H9 (cell line): ENCODE measurements around the gene TSPAN4. TPM values are rescaled to one million over a fixed set of nuclear protein-coding genes. Genes with fewer than 3 reads are reported as not detected.

Experiments
- DNase-seq: peaks from one replicate; pipeline ENCODE4 v3.0.0-alpha.2; 2017
- H2AFZ ChIP-seq: one replicate; pipeline ENCODE4 v1.6.1; 2013; ENCODE audit warnings: mild to moderate bottlenecking, low read length, control low read depth, moderate library complexity
- H2AK5ac ChIP-seq: 2 replicates; pipeline ENCODE4 v1.6.1; 2013; ENCODE audit warnings: low read length, control low read depth, mixed read lengths; ENCODE audit not compliant: insufficient read length
- H2BK120ac ChIP-seq: one replicate; pipeline ENCODE4 v1.6.1; 2013; ENCODE audit warnings: low read depth, mild to moderate bottlenecking, low read length, control low read depth, inconsistent platforms; ENCODE audit not compliant: poor library complexity, severe bottlenecking
- H2BK12ac ChIP-seq: 2 replicates; pipeline ENCODE4 v1.6.1; 2013; ENCODE audit warnings: low read length, control low read depth, mixed read lengths, low read depth; ENCODE audit not compliant: insufficient read length
- H2BK15ac ChIP-seq: 2 replicates; pipeline ENCODE4 v1.6.1; 2013; ENCODE audit warnings: low read depth, low read length, control low read depth
- H2BK20ac ChIP-seq: one replicate; pipeline ENCODE4 v1.6.1; 2013; ENCODE audit warnings: low read depth, mild to moderate bottlenecking, low read length, control low read depth, inconsistent platforms; ENCODE audit not compliant: poor library complexity, severe bottlenecking
- H2BK5ac ChIP-seq: 2 replicates; pipeline ENCODE4 v1.6.1; 2013; ENCODE audit warnings: low read length, control low read depth, mixed read lengths; ENCODE audit not compliant: insufficient read length
- H3K14ac ChIP-seq: 2 replicates; pipeline ENCODE4 v1.6.1; 2013; ENCODE audit warnings: low read length, control low read depth; ENCODE audit not compliant: insufficient read depth
- H3K18ac ChIP-seq: 2 replicates; pipeline ENCODE4 v1.6.1; 2013; ENCODE audit warnings: low read depth, mild to moderate bottlenecking, mixed read lengths, low read length, control low read depth; ENCODE audit not compliant: insufficient read length
- H3K23ac ChIP-seq: 2 replicates; pipeline ENCODE4 v1.6.1; 2013; ENCODE audit warnings: low read length, control low read depth, mixed read lengths, low read depth; ENCODE audit not compliant: insufficient read length
- H3K23me2 ChIP-seq: 2 replicates; pipeline ENCODE4 v1.6.1; 2013; ENCODE audit warnings: low read depth, mild to moderate bottlenecking, mixed read lengths, low read length, control low read depth; ENCODE audit not compliant: insufficient read length, poor library complexity, severe bottlenecking
- H3K27ac ChIP-seq: 2 replicates; pipeline ENCODE4 v1.5.1; 2013; ENCODE audit warnings: low read length, control low read depth, mixed read lengths, low read depth; ENCODE audit not compliant: insufficient read length
- H3K27me3 ChIP-seq: 2 replicates; pipeline ENCODE4 v1.6.1; 2013; ENCODE audit warnings: low read length, control low read depth, inconsistent platforms; ENCODE audit not compliant: insufficient read depth
- H3K4ac ChIP-seq: 2 replicates; pipeline ENCODE4 v1.6.1; 2013; ENCODE audit warnings: low read depth, mild to moderate bottlenecking, control low read depth, inconsistent platforms, low read length, moderate library complexity
- H3K4me1 ChIP-seq: 2 replicates; pipeline ENCODE4 v1.6.1; 2013; ENCODE audit warnings: low read length, control low read depth, inconsistent platforms; ENCODE audit not compliant: insufficient read depth
- H3K4me2 ChIP-seq: 2 replicates; pipeline ENCODE4 v1.6.1; 2013; ENCODE audit warnings: low read length, control low read depth, mixed read lengths; ENCODE audit not compliant: insufficient read length, insufficient read depth
- H3K56ac ChIP-seq: 2 replicates; pipeline ENCODE4 v1.6.1; 2013; ENCODE audit warnings: low read depth, mild to moderate bottlenecking, mixed read lengths, low read length, control low read depth; ENCODE audit not compliant: insufficient read length
- H3K79me1 ChIP-seq: 2 replicates; pipeline ENCODE4 v1.6.1; 2013; ENCODE audit warnings: low read depth, mild to moderate bottlenecking, moderate library complexity, low read length, control low read depth, inconsistent platforms; ENCODE audit not compliant: insufficient read depth, poor library complexity, severe bottlenecking
- H3K79me2 ChIP-seq: 2 replicates; pipeline ENCODE4 v1.6.1; 2013; ENCODE audit warnings: low read length, control low read depth, inconsistent platforms; ENCODE audit not compliant: insufficient read depth
- H3K9ac ChIP-seq: 2 replicates; pipeline ENCODE4 v1.6.1; 2013; ENCODE audit warnings: low read length, control low read depth, mixed read lengths; ENCODE audit not compliant: insufficient read length; ENCODE audit errors: extremely low read depth
- H3K9me3 ChIP-seq: one replicate; pipeline ENCODE4 v1.6.1; 2013; ENCODE audit warnings: low read depth, low read length, inconsistent platforms; ENCODE audit not compliant: control insufficient read depth
- H3T11ph ChIP-seq: one replicate; pipeline ENCODE4 v1.6.1; 2013; ENCODE audit warnings: mild to moderate bottlenecking, low read length, control low read depth, inconsistent platforms
- H4K20me1 ChIP-seq: one replicate; pipeline ENCODE4 v1.6.1; 2013; ENCODE audit not compliant: control insufficient read depth, insufficient read length, insufficient read depth
- H4K5ac ChIP-seq: 2 replicates; pipeline ENCODE4 v1.6.1; 2013; ENCODE audit warnings: low read depth, mild to moderate bottlenecking, mixed read lengths, low read length, control low read depth; ENCODE audit not compliant: insufficient read length
- H4K8ac ChIP-seq: replicated peaks from 2 replicates; pipeline ENCODE4 v1.6.1; 2013; ENCODE audit warnings: low read length, control low read depth, mixed read lengths, low read depth; ENCODE audit not compliant: insufficient read length
- H4K91ac ChIP-seq: 2 replicates; pipeline ENCODE4 v1.6.1; 2013; ENCODE audit warnings: low read depth, mild to moderate bottlenecking, moderate library complexity, mixed read lengths, low read length, control low read depth; ENCODE audit not compliant: insufficient read length
- H3K27ac Mint-ChIP-seq, 3 experiments: 2 replicates in 2 of 3; 3 replicates in 1 of 3; pipeline ENCODE4 v1.8.0; 2020 to 2021; ENCODE audit warnings: mixed read lengths in 3 of 3, mild to moderate bottlenecking in 1 of 3, moderate library complexity in 1 of 3
- H3K27me3 Mint-ChIP-seq: 2 replicates; pipeline ENCODE4 v1.8.0; 2021; ENCODE audit warnings: low read depth, mild to moderate bottlenecking, moderate library complexity, mixed read lengths
- H3K36me3 Mint-ChIP-seq, 3 experiments: 2 replicates in 2 of 3; 3 replicates in 1 of 3; pipeline ENCODE4 v1.8.0; 2020 to 2021; ENCODE audit warnings: low read depth in 3 of 3, mixed read lengths in 3 of 3; ENCODE audit not compliant: insufficient read depth in 1 of 3
- H3K4me1 Mint-ChIP-seq, 2 experiments: 2 replicates each; pipeline ENCODE4 v1.8.0; 2020; ENCODE audit warnings: mixed read lengths in 2 of 2
- H3K4me3 Mint-ChIP-seq, 2 experiments: 2 replicates in 1 of 2; 3 replicates in 1 of 2; pipeline ENCODE4 v1.8.0; 2020 to 2021; ENCODE audit warnings: mild to moderate bottlenecking in 2 of 2, mixed read lengths in 2 of 2, moderate library complexity in 1 of 2
- H3K9me3 Mint-ChIP-seq, 2 experiments: 2 replicates in 1 of 2; 3 replicates in 1 of 2; pipeline ENCODE4 v1.8.0; 2020; ENCODE audit warnings: mild to moderate bottlenecking in 2 of 2, mixed read lengths in 2 of 2, moderate library complexity in 1 of 2
- CTCF ChIP-seq: fragments of 200-600 bp; sonication (generic); conservative IDR thresholded peaks from 3 replicates; pipeline ENCODE4 v1.8.0; 2021; ENCODE audit warnings: antibody characterized with exemption, mild to moderate bottlenecking
- WGBS: extraction: QIAGEN DNeasy Blood & Tissue Kit; methylation state at CpG from one replicate; pipeline ENCODE4 v1.1.7; 2013; ENCODE audit warnings: missing lambda C conversion rate, low lambda C conversion rate, mixed read lengths; ENCODE audit not compliant: insufficient read length; ENCODE audit errors: extremely low coverage; 5-methylcytosine and 5-hydroxymethylcytosine counted together
- total RNA-seq: library from RNA; stranded (reverse); gene quantifications from 2 replicates; pipeline ENCODE4 v1.2.1, GENCODE V29; 2021

The TSPAN4 gene
- total RNA-seq, 1 experiment from 2014 or later = 64.6 TPM

- H3K4me1 ChIP-seq = peaks cover 2% of the 10 kb centered on the region; the same call in 1 of the 2 replicates
These were observed 5.8 kb downstream of the TSPAN4 start for GRCh38 chr11:848380-848931.

More at GRCh38 chr11:848380-848931, 5.8 kb downstream of the TSPAN4 start:
- H3K27me3 Mint-ChIP-seq = peaks cover 7% of the 10 kb centered on the region
- Histone ChIP-seq H4K91ac (no peak overlapping the region), H4K5ac (no peak overlapping the region), H3K23ac (no peak overlapping the region), H3K27ac (no peak overlapping the region), H3K79me2 (no peaks in the 10 kb centered on the region), H3K79me1 (no peaks in the 10 kb centered on the region), H3K4me2 (peak overlapping the region; percentile 0), H2BK5ac (no peak overlapping the region), H3K14ac (no peak overlapping the region), H3K9me3 (no peaks in the 10 kb centered on the region), H4K8ac (no peak overlapping the region), H2BK20ac (no peak overlapping the region), H2AK5ac (no peak overlapping the region), H3K4ac (no peak overlapping the region), H3K56ac (no peak overlapping the region), H2AFZ (no peak overlapping the region), H2BK15ac (no peak overlapping the region), H3K23me2 (peaks cover 23% of the 10 kb centered on the region), H3K27me3 (no peaks in the 10 kb centered on the region; the same call in 1 of the 2 replicates), H4K20me1 (peaks cover 6% of the 10 kb centered on the region), H2BK120ac (no peak overlapping the region), H3K18ac (no peak overlapping the region), H2BK12ac (no peak overlapping the region), H3T11ph (no peak overlapping the region), H3K9ac (no peak overlapping the region)
- no peaks in the 10 kb centered on the region for H3K9me3 Mint-ChIP-seq
- peaks cover 11 to 42% of the 10 kb centered on the region in 2 experiments for H3K4me1 Mint-ChIP-seq
- H3K36me3 Mint-ChIP-seq = no peaks in the 10 kb centered on the region
- DNase-seq = peak; percentile 65
- WGBS = no CpG with 5 or more reads among the region's 14 CpGs
- no peak overlapping the region for H3K27ac Mint-ChIP-seq
- peak; percentile 88 for TF ChIP-seq CTCF
- peak overlapping the region; percentile 36 to 72 for H3K4me3 Mint-ChIP-seq
